Small intestine (tissue), 7 donors: ENCODE data around the gene CORO1C. TPM values are rescaled to one million over a fixed set of nuclear protein-coding genes. Genes with fewer than 3 reads are reported as not detected.
"Not testable (repeated sequence)": the region's sequence is repeated elsewhere in the genome, so short reads cannot be mapped to it uniquely, and the experiment has no call there.

ENCODE experiments used
- DNase-seq, 2 donors: peaks; one replicate each; pipeline versions ENCODE4 v3.0.0 to v3.0.0-alpha.2; 2013
- FAIRE-seq: peaks from 2 replicates; lab custom pipeline; 2012; peaks lifted over from hg19 to GRCh38; lab: Jason Lieb, UNC
- H3K27ac ChIP-seq, 3 donors: one replicate each; pipeline ENCODE4 v1.5.1; 2013; ENCODE audit warnings: low read length in 2 of 3, mild to moderate bottlenecking in 2 of 3, control low read depth in 1 of 3, inconsistent platforms in 1 of 3, low read depth in 1 of 3, moderate library complexity in 1 of 3
- H3K27me3 ChIP-seq, 3 donors: one replicate each; pipeline ENCODE4 v1.6.1; 2013; ENCODE audit warnings: low read length in 3 of 3, inconsistent platforms in 1 of 3; ENCODE audit not compliant: control insufficient read depth in 3 of 3, insufficient read depth in 3 of 3
- H3K36me3 ChIP-seq, 3 donors: one replicate each; pipeline ENCODE4 v1.6.1; 2013; ENCODE audit warnings: low read length in 3 of 3, inconsistent platforms in 1 of 3, low read depth in 1 of 3, mild to moderate bottlenecking in 1 of 3, moderate library complexity in 1 of 3; ENCODE audit not compliant: control insufficient read depth in 3 of 3, insufficient read depth in 2 of 3
- H3K4me1 ChIP-seq, 3 donors: one replicate each; pipeline ENCODE4 v1.6.1; 2013; ENCODE audit warnings: low read length in 2 of 3, inconsistent platforms in 1 of 3, low read depth in 1 of 3, mild to moderate bottlenecking in 1 of 3, moderate library complexity in 1 of 3; ENCODE audit not compliant: control insufficient read depth in 3 of 3, insufficient read depth in 2 of 3
- H3K4me3 ChIP-seq, 3 donors: one replicate each; pipeline ENCODE4 v1.5.1; 2013; ENCODE audit warnings: low read length in 3 of 3, control low read depth in 1 of 3, inconsistent platforms in 1 of 3, low read depth in 1 of 3, mild to moderate bottlenecking in 1 of 3, moderate library complexity in 1 of 3
- H3K9me3 ChIP-seq, 2 donors: one replicate each; pipeline ENCODE4 v1.6.1; 2013; ENCODE audit warnings: low read depth in 1 of 2, low read length in 1 of 2; ENCODE audit not compliant: control insufficient read depth in 2 of 2, insufficient read depth in 1 of 2
- WGBS, 3 donors: extraction: QIAGEN DNeasy Blood & Tissue Kit; methylation state at CpG; one replicate each; pipeline ENCODE4 v1.1.7; 2013; 5-methylcytosine and 5-hydroxymethylcytosine counted together
- polyA plus RNA-seq, 4 donors: library from polyadenylated mRNA; stranded (reverse) in 3 of 4; unstranded in 1 of 4; fragments of 200-250 nt in 3 of 4; fragments of 120-200 nt in 1 of 4; gene quantifications; one replicate each; pipeline versions ENCODE4 v1.2.1 to v1.2.3, GENCODE V29; 2013
- donor health status: healthy with polysubstance abuse.
- donor health status: control.
- donor health status: control.
- donor health status: Bipolar disorder and iron deficiency.
- donor health status: healthy.

The CORO1C gene
- polyA plus RNA-seq, 4 donors = 22.2 to 59.2 (median 33.0) TPM

GRCh38 chr12:108631261-108631660 lies 100.1 kb downstream of the CORO1C start:
- not testable (repeated sequence) for DNase-seq, FAIRE-seq, H3K36me3 ChIP-seq, H3K27me3 ChIP-seq, H3K9me3 ChIP-seq, H3K27ac ChIP-seq
- peaks cover 0 to 18% (median 6%) of the 10 kb centered on the region in 3 donors for H3K4me1 ChIP-seq
- peak overlapping the region in 1 of 3 donors; percentile 26 for H3K4me3 ChIP-seq
- WGBS, 3 donors = 77 to 89% (median 79%) methylated on average over 4 of the region's 4 CpGs

- Histone ChIP-seq H3K4me3 (no peak overlapping the region), H3K27ac (peak overlapping the region in 2 of 3 donors; percentile 1 to 63), H3K36me3 (no peaks in the 10 kb centered on the region), H3K9me3 (no peaks in the 10 kb centered on the region), H3K27me3 (no peaks in the 10 kb centered on the region), H3K4me1 (peaks cover 0 to 16% (median 6%) of the 10 kb centered on the region in 3 donors)
- DNase-seq (no peak), FAIRE-seq (no peak)
- WGBS, 3 donors = 65 to 75% (median 68%) methylated on average over 9 of the region's 9 CpGs
Observed at GRCh38 chr12:108630481-108631207, 100.7 kb downstream of the CORO1C start.

DNA sequence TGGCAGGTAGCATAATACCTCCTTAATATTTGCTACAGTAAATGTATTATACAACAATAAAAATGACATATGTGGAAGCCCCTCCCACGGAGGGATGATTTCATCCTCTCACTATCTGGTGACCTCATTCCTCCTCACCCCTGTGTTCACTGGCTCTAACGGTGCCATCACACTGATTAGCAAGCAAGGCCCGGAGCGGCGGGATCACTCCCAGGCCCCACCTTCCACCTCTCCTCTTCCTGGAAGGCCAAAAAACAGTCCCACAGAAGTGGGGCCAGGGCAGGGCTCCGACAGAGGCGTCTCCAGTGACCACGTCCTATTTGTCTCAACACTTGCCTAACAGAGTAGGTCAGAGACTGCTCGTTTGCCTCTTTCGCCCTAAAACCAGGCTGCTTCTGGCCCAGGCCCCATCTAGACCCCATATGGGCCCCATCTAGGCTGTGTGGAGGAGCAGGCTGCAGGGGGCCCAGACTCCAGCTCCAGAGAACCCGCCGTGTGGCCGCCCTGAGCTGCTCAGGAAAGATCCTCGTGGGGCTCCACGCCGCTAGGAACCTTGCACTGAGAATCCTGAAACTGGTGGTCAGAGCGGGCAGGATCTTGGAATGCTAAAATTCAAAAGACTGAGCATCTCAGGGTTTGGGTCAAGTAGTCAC lies 101.4 kb downstream of the CORO1C start:
- DNase-seq = peak; percentile 25 to 59
- no peaks in the 10 kb centered on the region for H3K36me3 ChIP-seq
- H3K4me1 ChIP-seq = peaks cover 0 to 16% (median 6%) of the 10 kb centered on the region in 3 donors
- no peak overlapping the region for H3K4me3 ChIP-seq
- no peak for FAIRE-seq
- H3K27ac ChIP-seq = peak overlapping the region; percentile 1 to 83 (median 26)
- H3K9me3 ChIP-seq = no peaks in the 10 kb centered on the region
- WGBS, 3 donors = 57 to 64% (median 64%) methylated on average over 17 of the region's 17 CpGs
- no peaks in the 10 kb centered on the region for H3K27me3 ChIP-seq

DNA sequence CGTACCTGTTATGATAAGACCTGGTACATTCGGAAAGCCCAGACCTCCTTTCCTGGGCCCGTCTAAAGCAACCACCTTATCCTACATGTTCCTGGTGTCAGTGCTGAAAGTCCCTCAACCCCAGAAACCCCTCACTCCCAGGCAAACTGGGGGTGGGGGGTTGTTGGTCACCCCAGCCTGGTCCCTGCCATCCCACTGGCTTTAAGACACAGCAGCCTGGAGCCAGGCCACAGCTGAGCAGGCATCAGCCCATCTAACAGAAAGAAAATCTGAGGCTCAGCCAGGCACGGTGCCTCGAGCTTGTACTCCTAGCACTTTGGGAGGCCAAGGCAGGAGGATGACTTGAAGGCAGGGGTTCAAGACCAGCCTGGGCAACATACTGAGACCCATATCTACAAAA lies 102.2 kb downstream of the CORO1C start:
- WGBS, 3 donors = 57 to 94% (median 82%) methylated on average over 5 of the region's 5 CpGs
- FAIRE-seq = no peak

GRCh38 chr12:108627134-108627920 lies 104.0 kb downstream of the CORO1C start:
- Histone ChIP-seq H3K9me3 (no peaks in the 10 kb centered on the region), H3K36me3 (no peaks in the 10 kb centered on the region), H3K4me1 (peaks cover 0 to 16% (median 6%) of the 10 kb centered on the region in 3 donors), H3K4me3 (no peak overlapping the region), H3K27me3 (no peaks in the 10 kb centered on the region), H3K27ac (no peak overlapping the region)
- WGBS, 3 donors = 85 to 91% (median 88%) methylated on average over 8 of the region's 8 CpGs
- DNase-seq (no peak), FAIRE-seq (no peak)

More for the DNA sequence above, 102.2 kb downstream of the CORO1C start:
- H3K36me3 ChIP-seq = no peaks in the 10 kb centered on the region
- no peaks in the 10 kb centered on the region for H3K9me3 ChIP-seq
- peak overlapping the region in 1 of 3 donors; percentile 83 for H3K27ac ChIP-seq
- no peak overlapping the region for H3K4me3 ChIP-seq
- no peak for DNase-seq
- peaks cover 0 to 16% (median 6%) of the 10 kb centered on the region in 3 donors for H3K4me1 ChIP-seq
- no peaks in the 10 kb centered on the region for H3K27me3 ChIP-seq

DNA sequence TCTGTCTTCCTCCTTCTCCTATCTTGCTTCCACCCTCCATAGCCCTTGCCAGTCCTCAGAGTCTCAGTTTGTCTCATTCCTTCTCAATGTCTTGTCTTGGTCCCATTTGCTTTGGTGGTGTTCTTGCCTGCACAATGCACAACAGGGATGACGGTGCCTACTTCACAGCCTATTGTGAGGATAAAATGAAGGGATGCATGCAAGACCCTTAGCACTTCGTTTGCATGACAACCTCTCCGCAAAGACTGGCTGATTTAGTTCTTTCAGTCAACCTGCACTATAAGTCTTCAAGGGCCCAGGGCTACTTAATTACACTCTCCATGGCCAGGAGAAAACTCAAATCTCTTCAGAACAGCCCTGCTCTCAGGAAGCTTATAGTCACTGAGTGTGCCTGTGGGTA lies 106.1 kb downstream of the CORO1C start:
- Histone ChIP-seq H3K27me3 (no peaks in the 10 kb centered on the region), H3K4me1 (peaks cover 0 to 13% (median 6%) of the 10 kb centered on the region in 3 donors), H3K4me3 (no peak overlapping the region), H3K36me3 (no peaks in the 10 kb centered on the region), H3K9me3 (no peaks in the 10 kb centered on the region), H3K27ac (no peak overlapping the region)
- DNase-seq = no peak
- FAIRE-seq = no peak
- 74 to 89% (median 82%) methylated on average over 3 of the region's 3 CpGs for WGBS, 3 donors

GRCh38 chr12:108623577-108623976 lies 107.7 kb downstream of the CORO1C start:
- DNase-seq (no peak), FAIRE-seq (no peak)
- Histone ChIP-seq H3K4me3 (no peak overlapping the region), H3K4me1 (peaks cover 0 to 6% (median 6%) of the 10 kb centered on the region in 3 donors), H3K27me3 (peaks cover 0 to 3% (median 0%) of the 10 kb centered on the region in 3 donors), H3K36me3 (no peaks in the 10 kb centered on the region), H3K9me3 (no peaks in the 10 kb centered on the region), H3K27ac (no peak overlapping the region)
- WGBS, 3 donors = 87 to 97% (median 93%) methylated on average over 8 of the region's 8 CpGs

DNA sequence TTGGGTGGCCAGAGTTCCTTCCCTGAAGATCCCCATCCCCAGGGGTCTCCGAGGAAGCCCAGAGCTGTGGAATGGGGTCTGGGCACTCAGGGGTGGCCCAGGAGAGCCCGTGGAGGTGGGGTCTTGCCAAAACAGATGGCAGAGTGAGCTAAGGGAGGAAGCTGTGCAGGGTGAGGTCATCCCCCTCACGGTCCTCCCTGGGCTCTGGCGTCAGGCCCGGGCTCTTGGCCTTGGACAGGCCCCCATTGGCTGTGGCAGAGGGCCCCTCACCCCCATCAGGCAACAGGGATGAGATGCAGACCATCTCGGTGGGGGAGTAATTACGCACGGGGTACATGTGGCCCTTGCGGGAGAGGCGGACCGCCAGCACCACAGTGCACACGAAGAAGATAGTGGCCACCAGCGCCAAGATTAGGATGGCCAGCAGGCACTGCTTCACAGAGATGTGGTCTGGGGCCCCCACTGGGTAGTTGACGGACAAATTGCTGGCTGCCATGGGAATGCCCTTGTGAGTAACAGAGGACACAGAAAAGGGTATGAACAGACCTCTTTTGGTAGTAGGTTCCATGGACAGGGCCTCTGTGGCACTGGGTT lies 108.3 kb downstream of the CORO1C start:
- peaks cover 0 to 3% (median 0%) of the 10 kb centered on the region in 3 donors for H3K27me3 ChIP-seq
- peaks cover 0 to under 1% (median under 1%) of the 10 kb centered on the region in 3 donors for H3K4me1 ChIP-seq
- H3K9me3 ChIP-seq = no peaks in the 10 kb centered on the region
- DNase-seq = no peak
- 88 to 91% (median 90%) methylated on average over 14 of the region's 14 CpGs for WGBS, 3 donors
- no peak overlapping the region for H3K4me3 ChIP-seq
- no peak overlapping the region for H3K27ac ChIP-seq
- FAIRE-seq = no peak
- H3K36me3 ChIP-seq = no peaks in the 10 kb centered on the region
